Stimulated activated CD8-positive, alpha-beta memory T cell treated with anti-CD3 and anti-CD28 coated beads, Interleukin-7, amount 100 ng/mL, for 24 hours (primary cell): ENCODE measurements around the gene TANGO2.

Source experiments
- DNase-seq: peaks from one replicate; pipeline ENCODE4 v3.0.0-alpha.2; 2020; ENCODE audit warnings: low read depth

Gene TANGO2

DNA sequence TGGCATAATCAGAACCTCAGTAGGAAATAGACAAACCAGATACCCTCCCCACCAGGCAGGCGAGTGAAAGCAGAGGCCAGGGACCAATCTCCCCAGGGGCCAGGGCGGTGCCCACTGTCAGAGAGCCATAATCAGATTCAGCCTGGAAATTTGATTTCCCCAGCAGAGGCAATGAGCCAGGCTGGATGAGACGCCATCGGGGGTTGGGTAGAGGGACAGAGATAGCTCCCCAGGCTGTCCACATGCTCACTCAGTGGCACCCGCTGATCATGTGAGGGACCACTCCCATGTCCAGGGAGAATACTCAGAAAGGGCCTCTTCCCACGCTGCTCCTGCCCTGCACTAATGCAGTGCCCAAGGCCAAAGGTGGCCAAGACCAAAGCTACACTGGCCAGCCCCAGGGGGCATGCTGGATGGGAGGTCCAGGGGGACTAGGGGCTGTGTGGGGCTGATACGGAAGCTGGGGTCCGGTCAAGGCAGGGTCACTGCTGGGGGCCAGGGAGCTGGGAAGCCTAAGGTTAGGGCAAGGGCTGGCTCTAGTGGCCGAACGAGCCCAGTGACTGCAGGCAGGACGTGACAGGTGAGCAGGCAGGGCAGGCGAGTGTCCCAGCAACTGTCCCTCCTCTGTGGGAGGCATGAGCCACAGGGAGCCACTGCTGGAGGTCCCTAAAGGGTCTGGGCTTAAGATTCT is 24.1 kb upstream of the TANGO2 start:
- DNase-seq, result no peak

- no peak for DNase-seq
Measured at GRCh38 chr22:19997561-19998231, 23.2 kb upstream of the TANGO2 start.

GRCh38 chr22:19998232-19998951 is 22.5 kb upstream of the TANGO2 start:
- no peak for DNase-seq

DNA sequence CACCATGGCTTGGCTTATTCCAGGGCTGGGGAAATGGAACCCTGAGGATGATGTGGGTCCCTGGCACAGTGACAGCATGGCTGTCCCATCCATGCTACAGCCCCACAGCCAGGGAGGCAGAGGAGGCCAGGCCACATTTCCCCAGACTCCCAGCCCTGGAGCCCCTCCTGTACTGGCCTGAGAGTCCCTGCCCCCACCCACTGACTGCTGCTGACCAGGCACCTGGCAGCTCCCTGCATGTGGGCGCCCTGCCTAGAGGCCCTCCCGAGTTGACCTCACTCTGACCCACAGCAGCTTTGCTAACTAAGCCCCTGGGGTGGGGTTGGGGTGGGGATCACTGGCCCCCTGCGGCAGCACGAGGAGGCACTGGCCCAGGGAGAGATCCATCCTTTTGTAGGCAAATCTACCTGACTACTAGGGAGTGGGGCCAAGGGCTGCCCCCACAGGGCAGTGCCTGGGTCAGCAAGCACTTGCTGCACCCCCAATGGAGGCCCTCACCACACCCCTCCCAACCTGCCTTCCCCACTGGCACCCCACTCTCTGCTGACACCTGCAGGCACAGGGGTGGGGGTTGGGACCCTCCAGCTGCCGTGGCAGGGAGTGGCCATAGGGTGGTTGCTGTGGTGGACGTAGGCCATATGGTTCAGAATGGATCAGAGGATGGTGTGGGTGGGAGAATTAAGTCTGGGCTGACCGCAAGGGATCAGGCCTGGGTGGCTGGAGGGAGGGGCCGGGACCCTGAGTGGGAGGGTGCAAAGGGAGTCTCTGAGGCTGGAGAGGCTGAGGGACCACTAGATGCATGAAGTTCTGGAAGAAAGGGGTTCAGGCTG is 21.7 kb upstream of the TANGO2 start:
- no peak for DNase-seq

- DNase-seq, result no peak
Measured at GRCh38 chr22:20000246-20001081, 20.4 kb upstream of the TANGO2 start.

DNA sequence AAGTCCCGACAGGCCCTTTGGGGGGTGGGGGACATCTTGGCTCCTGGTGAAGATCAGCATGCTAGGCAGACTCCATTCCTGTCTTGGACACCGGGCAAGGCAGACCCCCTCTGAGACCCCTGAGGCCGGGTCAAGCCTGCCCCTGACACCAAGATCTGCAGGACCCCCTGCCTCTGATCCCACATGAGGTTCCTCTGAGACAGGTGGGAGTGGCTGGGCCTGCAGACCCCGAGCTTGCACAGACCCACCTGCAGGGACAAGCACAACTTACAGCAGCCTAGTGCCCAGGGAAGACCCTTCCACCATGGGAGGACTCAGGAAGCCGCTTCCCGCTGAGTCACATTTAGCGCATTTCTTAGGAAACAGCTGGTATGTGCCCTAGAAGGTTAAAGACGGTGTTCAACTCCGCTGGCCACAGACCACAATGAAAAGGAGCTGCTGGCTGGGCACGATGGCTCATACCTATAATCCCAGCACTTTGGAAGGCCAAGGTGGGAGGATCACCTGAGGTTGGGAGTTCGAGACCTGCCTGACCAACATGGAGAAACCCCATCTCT is 19.8 kb upstream of the TANGO2 start:
- DNase-seq, result no peak

- no peak for DNase-seq
Measured at GRCh38 chr22:20002128-20002527, 18.8 kb upstream of the TANGO2 start.

GRCh38 chr22:20002636-20003035 is 18.3 kb upstream of the TANGO2 start:
- no peak for DNase-seq

DNA sequence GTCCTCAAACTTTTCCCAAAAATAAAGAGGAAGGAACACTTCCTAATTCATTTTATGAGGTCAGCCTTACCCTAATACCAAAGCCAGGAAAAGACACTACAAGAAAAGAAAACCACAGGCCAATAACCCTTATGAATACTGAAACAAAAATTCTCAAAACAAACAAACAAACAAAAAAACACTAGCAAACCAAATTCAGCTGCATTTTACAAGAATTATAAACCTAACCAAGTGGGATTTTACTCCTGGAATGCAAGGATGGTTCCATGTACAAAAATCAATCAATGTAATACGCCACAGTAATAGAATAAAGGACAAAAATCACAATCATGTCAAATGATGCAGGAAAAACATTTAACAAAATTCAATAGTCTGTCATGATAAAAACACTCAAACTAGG is 17.6 kb upstream of the TANGO2 start:
- DNase-seq, result no peak

DNA sequence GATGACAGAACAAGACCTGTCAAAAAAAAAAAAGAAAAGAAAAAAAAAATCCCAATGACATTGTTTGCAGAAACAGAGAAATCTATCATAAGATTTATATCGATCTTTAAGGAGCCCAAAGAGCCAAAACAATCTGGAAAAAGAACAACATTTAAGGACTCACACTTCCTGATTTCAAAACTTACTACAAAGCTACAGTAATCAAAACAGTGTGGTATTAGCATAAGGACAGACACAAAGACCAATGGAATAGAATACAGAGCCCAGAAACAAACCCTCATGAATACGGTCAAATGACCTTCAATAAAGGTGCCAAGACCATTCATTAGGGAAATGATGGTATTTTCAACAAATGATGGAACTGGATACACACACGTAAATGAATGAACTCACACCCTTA is 16.4 kb upstream of the TANGO2 start:
- no peak for DNase-seq

GRCh38 chr22:20008221-20008995 is 12.5 kb upstream of the TANGO2 start:
- DNase-seq, result no peak

GRCh38 chr22:20009018-20009491 is 11.9 kb upstream of the TANGO2 start:
- DNase-seq, result no peak

GRCh38 chr22:20009582-20010306 is 11.2 kb upstream of the TANGO2 start:
- no peak for DNase-seq

GRCh38 chr22:20010307-20011122 is 10.4 kb upstream of the TANGO2 start:
- DNase-seq, result no peak

DNA sequence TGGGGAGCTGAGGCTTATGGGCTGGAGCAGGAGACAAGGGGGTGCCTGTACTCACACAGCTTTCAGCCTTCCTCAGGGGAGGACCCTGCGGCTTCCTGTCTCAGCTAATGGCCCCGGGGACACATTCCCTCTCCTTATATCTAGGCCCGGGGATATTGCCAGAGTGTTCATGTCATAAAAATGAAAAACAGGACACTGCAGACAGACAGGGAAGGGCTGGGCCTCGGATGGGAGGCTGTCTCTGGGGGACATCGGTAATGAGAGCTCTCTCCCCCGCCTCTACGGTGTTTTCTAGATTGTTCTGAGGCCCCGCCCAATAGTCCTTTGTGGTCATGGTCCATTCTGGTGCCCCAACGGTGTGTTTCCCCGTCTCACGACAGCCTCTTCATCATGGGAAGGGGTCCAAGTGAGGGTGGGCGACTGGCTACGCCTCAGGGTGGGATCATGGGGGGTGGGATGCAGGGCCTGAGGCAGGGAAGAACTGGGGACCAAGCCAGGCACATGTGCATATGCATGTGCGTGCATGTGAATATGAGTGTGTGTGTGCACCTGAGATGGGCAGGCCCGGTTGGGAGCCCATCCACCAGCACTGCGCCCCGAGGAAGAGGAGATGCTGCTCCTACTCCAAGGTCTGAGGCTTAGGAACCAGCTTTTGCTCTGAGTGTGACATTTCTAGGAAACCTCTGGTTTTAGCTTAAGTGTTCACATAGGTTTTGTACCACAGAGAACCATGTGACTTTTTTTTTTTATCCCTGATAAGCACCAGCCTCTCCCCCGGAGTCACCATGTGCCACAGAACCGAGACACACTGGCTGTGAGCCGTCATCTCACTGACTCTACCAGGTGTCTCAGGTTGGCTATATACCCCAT is 9.6 kb upstream of the TANGO2 start:
- DNase-seq, result no peak

DNA sequence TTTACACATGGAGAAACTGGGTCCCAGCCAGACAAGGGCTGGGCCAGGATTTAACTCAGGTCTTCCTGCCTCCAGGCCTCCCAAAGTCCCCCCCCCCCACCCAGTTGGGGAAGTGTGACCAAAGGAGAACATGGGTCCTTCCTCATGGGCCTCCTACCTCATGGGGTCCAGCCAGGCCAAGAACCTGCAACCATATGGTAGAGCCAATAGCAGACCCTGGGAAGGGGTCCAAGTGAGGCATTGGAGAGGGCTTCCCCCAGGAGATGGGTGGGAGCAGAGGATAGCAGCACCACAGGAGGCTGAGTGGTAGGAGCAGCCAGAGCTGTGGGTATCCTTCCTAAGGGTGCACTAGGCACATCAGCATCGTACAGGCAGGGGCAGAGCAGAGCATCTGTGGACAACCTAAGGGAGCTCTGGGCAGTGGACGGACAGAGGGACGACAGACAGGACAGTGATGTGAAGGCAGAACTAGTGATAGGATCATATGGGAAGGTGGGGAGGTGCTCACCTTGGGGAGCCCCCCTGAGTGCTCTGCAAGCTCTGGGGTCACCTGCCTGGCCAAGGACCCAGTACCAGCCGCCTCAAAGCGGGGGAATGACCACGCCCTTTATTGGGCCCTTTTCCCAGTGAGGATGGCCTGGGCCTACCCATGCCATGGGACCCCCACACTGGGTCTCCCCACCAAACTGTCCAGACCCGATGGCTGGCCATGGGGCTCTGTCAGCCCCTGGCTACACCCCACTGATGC is 8.7 kb upstream of the TANGO2 start:
- no peak for DNase-seq
